Measurements from ENCODE around the gene MFSD2A. TPM values are rescaled to one million over a fixed set of nuclear protein-coding genes. Genes with fewer than 3 reads are reported as not detected.

MFSD2A gene
- total and polyA plus RNA-seq, 10 of the 15 experiments (the other 5 are each of a cell fraction or from before 2014, with no cell fraction given): 0.84 to 30.1 (median 15.2) TPM

- 20% methylated on average over 16 of the region's 17 CpGs for WGBS (ENCODE audit: insufficient coverage, insufficient replicate concordance, low lambda C conversion rate, missing lambda C conversion rate)
- FAIRE-seq: no peak
- CTCF ChIA-PET: interaction anchor here (0.7 to 3.7 kb wide), 4 partner anchors 17 to 429 kb away, joined by 3 to 34 read pairs (median 6); no protein-coding TSS in a partner anchor
- Histone ChIP-seq H3K4me2 (ENCODE audit: control insufficient read depth, insufficient read depth) (peak overlapping the region; percentile 99), H3K9me3 (replicated peaks; ENCODE audit: control insufficient read depth, insufficient read depth, low read length) (no peaks in the 10 kb centered on the region; the same call in 2 of the 3 replicates), H3K27me3 (replicated peaks in 1 of 2; ENCODE audit: control insufficient read depth in 2 of 2, insufficient read depth in 2 of 2, low read length in 1 of 2) (no peaks in the 10 kb centered on the region), H4K20me1 (ENCODE audit: control insufficient read depth, insufficient read depth) (no peaks in the 10 kb centered on the region), H3K4me1 (ENCODE audit: control insufficient read depth, insufficient read depth, low read length) (peaks cover 10% of the 10 kb centered on the region), H3K4me3 (peak overlapping the region; percentile 48; the same call in 1 of the 2 replicates), H3K9ac (ENCODE audit: control insufficient read depth, insufficient read depth, low read length) (peak overlapping the region; percentile 77), H3K27ac (ENCODE audit: control insufficient read depth, insufficient read depth) (no peak overlapping the region), H3K36me3 (ENCODE audit: control insufficient read depth in 2 of 2, insufficient read depth in 2 of 2, low read length in 1 of 2) (peaks cover 0 to 3% of the 10 kb centered on the region in 2 experiments; a peak in 2 of 4 replicates), H2AFZ (ENCODE audit: control insufficient read depth, low read depth, low read length) (peak overlapping the region; percentile 55), H3K79me2 (ENCODE audit: control insufficient read depth, insufficient read depth, low read length) (peaks cover 28% of the 10 kb centered on the region)
- SMC1A ChIA-PET (ENCODE audit: uncharacterized antibody, unreplicated experiment): interaction anchor here (0.5 to 2.4 kb wide), 3 partner anchors 78 to 106 kb away, joined by 3 to 9 read pairs (median 4); no protein-coding TSS in a partner anchor
- DNase-seq (ENCODE audit: low read depth, low spot score): no peak
- TSS peak; percentile 53 for BruUV-seq (replicated peaks)
- no peak for TF ChIP-seq HDAC6 (IDR thresholded peaks at IDR 0.05; ENCODE audit: unreplicated experiment)
- no peak for TF ChIP-seq GABPA (IDR thresholded peaks at IDR 0.05; ENCODE audit: low read depth)
- TF ChIP-seq BCL11A (IDR thresholded peaks at IDR 0.05; ENCODE audit: low read depth, low read length): no peak
- no peak for TF ChIP-seq ZNF384 (IDR thresholded peaks at IDR 0.05; ENCODE audit: borderline replicate concordance, low read depth, low read length)
- TF ChIP-seq, protein P1, sequence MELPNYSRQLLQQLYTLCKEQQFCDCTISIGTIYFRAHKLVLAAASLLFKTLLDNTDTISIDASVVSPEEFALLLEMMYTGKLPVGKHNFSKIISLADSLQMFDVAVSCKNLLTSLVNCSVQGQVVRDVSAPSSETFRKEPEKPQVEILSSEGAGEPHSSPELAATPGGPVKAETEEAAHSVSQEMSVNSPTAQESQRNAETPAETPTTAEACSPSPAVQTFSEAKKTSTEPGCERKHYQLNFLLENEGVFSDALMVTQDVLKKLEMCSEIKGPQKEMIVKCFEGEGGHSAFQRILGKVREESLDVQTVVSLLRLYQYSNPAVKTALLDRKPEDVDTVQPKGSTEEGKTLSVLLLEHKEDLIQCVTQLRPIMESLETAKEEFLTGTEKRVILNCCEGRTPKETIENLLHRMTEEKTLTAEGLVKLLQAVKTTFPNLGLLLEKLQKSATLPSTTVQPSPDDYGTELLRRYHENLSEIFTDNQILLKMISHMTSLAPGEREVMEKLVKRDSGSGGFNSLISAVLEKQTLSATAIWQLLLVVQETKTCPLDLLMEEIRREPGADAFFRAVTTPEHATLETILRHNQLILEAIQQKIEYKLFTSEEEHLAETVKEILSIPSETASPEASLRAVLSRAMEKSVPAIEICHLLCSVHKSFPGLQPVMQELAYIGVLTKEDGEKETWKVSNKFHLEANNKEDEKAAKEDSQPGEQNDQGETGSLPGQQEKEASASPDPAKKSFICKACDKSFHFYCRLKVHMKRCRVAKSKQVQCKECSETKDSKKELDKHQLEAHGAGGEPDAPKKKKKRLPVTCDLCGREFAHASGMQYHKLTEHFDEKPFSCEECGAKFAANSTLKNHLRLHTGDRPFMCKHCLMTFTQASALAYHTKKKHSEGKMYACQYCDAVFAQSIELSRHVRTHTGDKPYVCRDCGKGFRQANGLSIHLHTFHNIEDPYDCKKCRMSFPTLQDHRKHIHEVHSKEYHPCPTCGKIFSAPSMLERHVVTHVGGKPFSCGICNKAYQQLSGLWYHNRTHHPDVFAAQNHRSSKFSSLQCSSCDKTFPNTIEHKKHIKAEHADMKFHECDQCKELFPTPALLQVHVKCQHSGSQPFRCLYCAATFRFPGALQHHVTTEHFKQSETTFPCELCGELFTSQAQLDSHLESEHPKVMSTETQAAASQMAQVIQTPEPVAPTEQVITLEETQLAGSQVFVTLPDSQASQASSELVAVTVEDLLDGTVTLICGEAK (IDR thresholded peaks at IDR 0.05; ENCODE audit: borderline replicate concordance): no peak
- no peak for TF ChIP-seq MYC (IDR thresholded peaks at IDR 0.05; ENCODE audit: insufficient read depth, insufficient read length, insufficient replicate concordance, low read length, severe bottlenecking)
- TF ChIP-seq PAX8 (IDR thresholded peaks at IDR 0.05): no peak
- no peak for TF ChIP-seq ZBED1 (IDR thresholded peaks at IDR 0.05; ENCODE audit: borderline replicate concordance)
- no peak for TF ChIP-seq EED (IDR thresholded peaks at IDR 0.05; ENCODE audit: low read depth)
- TF ChIP-seq, protein P2, sequence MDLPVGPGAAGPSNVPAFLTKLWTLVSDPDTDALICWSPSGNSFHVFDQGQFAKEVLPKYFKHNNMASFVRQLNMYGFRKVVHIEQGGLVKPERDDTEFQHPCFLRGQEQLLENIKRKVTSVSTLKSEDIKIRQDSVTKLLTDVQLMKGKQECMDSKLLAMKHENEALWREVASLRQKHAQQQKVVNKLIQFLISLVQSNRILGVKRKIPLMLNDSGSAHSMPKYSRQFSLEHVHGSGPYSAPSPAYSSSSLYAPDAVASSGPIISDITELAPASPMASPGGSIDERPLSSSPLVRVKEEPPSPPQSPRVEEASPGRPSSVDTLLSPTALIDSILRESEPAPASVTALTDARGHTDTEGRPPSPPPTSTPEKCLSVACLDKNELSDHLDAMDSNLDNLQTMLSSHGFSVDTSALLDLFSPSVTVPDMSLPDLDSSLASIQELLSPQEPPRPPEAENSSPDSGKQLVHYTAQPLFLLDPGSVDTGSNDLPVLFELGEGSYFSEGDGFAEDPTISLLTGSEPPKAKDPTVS (IDR thresholded peaks at IDR 0.05; ENCODE audit: low read depth, low read length): no peak
- no peak for TF ChIP-seq PAX5 (IDR thresholded peaks at IDR 0.05; ENCODE audit: borderline replicate concordance, low read depth, low read length)
- no peak for TF ChIP-seq SMC3 (IDR thresholded peaks at IDR 0.05; ENCODE audit: borderline replicate concordance, low read length)
- no peak for TF ChIP-seq ATF7 (IDR thresholded peaks at IDR 0.05; ENCODE audit: low read depth)
- no peak for TF ChIP-seq FOS (IDR thresholded peaks at IDR 0.05; ENCODE audit: borderline replicate concordance, extremely low read depth, insufficient read length)
- TF ChIP-seq DPF2 (IDR thresholded peaks at IDR 0.05): no peak
- no peak for TF ChIP-seq IRF4 (IDR thresholded peaks at IDR 0.05; ENCODE audit: low read depth, low read length)
- ATAC-seq: no peak
- RAD21 ChIA-PET (ENCODE audit: unreplicated experiment): interaction anchor here (0.6 to 7.4 kb wide), 2 partner anchors 50 to 78 kb away, joined by 4 to 39 read pairs; no protein-coding TSS in a partner anchor
- intact Hi-C loops (cut with micrococcal nuclease; ENCODE audit: unreplicated experiment) (no loop called here), in situ Hi-C loops (cut with MboI) (no loop called here)
- POLR2A ChIA-PET: interaction anchor here (1.9 to 2.8 kb wide), 2 partner anchors 17 to 72 kb away, joined by 7 to 16 read pairs; no protein-coding TSS in a partner anchor
These were observed 548 bp upstream of the MFSD2A start for GRCh38 chr1:39954324-39954869.

Data from GM12878 (cell line).